Psoas muscle (tissue), 8 donors: ENCODE data around the gene RPL13A. TPM values are rescaled to one million over a fixed set of nuclear protein-coding genes. Genes with fewer than 3 reads are reported as not detected.

ENCODE experiments used
- ATAC-seq, 4 donors: fragments of 200-7000 bp; cut with Tn5 transposase; one replicate each; pipeline ENCODE4 v1.9.1; 2020; ENCODE audit warnings: moderate library complexity in 3 of 4, mild to moderate bottlenecking in 2 of 4
- DNase-seq, 2 donors: peaks; one replicate each; pipeline ENCODE4 v3.0.0-alpha.2; 2020
- H3K27ac ChIP-seq: fragments of 200-600 bp; one replicate; pipeline ENCODE4 v1.8.0; 2022
- H3K27me3 ChIP-seq, 3 donors: fragments of 200-600 bp in 1 of 3; one replicate each; pipeline versions ENCODE4 v1.6.1 to v1.8.0; 2013 to 2022; ENCODE audit warnings: low read length in 2 of 3, mild to moderate bottlenecking in 2 of 3, moderate library complexity in 1 of 3; ENCODE audit not compliant: insufficient read depth in 3 of 3
- H3K36me3 ChIP-seq, 2 donors: fragments of 200-600 bp in 1 of 2; one replicate each; pipeline versions ENCODE4 v1.6.1 to v1.8.0; 2013 to 2022; ENCODE audit warnings: low read depth in 1 of 2, mild to moderate bottlenecking in 1 of 2, moderate library complexity in 1 of 2; ENCODE audit not compliant: insufficient read depth in 1 of 2
- H3K4me1 ChIP-seq: fragments of 200-600 bp; one replicate; pipeline ENCODE4 v1.8.0; 2022
- H3K4me3 ChIP-seq: fragments of 200-600 bp; one replicate; pipeline ENCODE4 v1.8.0; 2022; ENCODE audit warnings: mild to moderate bottlenecking
- H3K9me3 ChIP-seq: fragments of 200-600 bp; one replicate; pipeline ENCODE4 v1.8.0; 2022
- CTCF ChIP-seq: fragments of 200-600 bp; IDR thresholded peaks from one replicate; pipeline ENCODE4 v1.8.0; 2022; ENCODE audit warnings: antibody characterized with exemption
- WGBS, 3 donors: extraction: QIAGEN DNeasy Blood & Tissue Kit; methylation state at CpG; one replicate each; pipeline versions ENCODE4 v1.1.6 to v1.1.7; 2013; 5-methylcytosine and 5-hydroxymethylcytosine counted together
- intact Hi-C, 2 donors: fragments of 100-400 bp; cut with DNase I; formaldehyde crosslinking; loops; one replicate each; pipeline versions ENCODE4 v1.11.0 to v1.14.2; 2022
- polyA plus RNA-seq, 3 donors: library from polyadenylated mRNA; stranded (reverse); fragments of 200-250 nt; gene quantifications; one replicate each; pipeline ENCODE4 v1.2.3, GENCODE V29; 2013
- total RNA-seq, 4 donors: library from RNA; stranded (reverse); fragmentation: NEBNext Ultra II Directional in 2 of 4; extraction: Animal tissue kit (Norgen Biotek cat#: 25700) in 2 of 4; gene quantifications; one replicate each; pipeline versions ENCODE4 v1.2.1 to v1.2.4, GENCODE V29; 2021 to 2023
- donor health status: healthy with polysubstance abuse.
- donor health status: DM: no; HTN: no; CAD: no; lungs with moderate emphysema.
- donor health status: Bipolar disorder and iron deficiency.
- donor health status: healthy.
- donor health status: DM: yes; HTN: yes; CAD: no.
- donor health status: DM: no; HTN: no; CAD: no.
- donor health status: DM: no; HTN: no; CAD: no.
- donor health status: DM: yes; HTN: yes; CAD: no.

The RPL13A gene
- total and polyA plus RNA-seq, 7 donors, result 1,392 to 2,955 (median 1,992) TPM

DNA sequence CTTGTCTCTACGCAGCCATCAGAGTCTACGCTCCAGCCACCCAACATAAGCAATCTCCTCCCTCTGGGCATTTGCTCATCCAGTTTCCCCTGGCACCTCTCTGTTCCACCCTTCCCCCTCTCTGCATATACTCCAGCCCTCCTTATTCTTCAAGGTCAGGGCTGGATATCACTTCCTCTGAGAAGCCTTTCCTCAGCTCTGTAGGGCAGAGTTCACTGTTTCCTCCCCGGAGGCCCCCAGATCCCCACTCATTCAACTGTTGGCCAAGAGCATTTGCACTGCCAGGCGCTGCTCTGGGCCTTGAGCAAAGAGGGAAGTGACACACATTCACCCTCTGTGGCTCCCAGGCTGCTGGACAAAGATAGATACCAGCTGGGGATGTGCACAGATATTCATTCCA is 28.4 kb downstream of the RPL13A start:
- TF ChIP-seq CTCF, result no peak
- intact Hi-C loops, result no loop called here
- Histone ChIP-seq H3K4me1 (peaks cover 15% of the 10 kb centered on the region), H3K36me3 (peaks cover under 1 to 12% of the 10 kb centered on the region in 2 donors), H3K4me3 (peak overlapping the region; percentile 4), H3K27me3 (no peaks in the 10 kb centered on the region), H3K9me3 (no peaks in the 10 kb centered on the region), H3K27ac (no peak overlapping the region)
- 56 to 61% (median 60%) methylated on average over 4 of the region's 4 CpGs for WGBS, 3 donors
- ATAC-seq (peak in 1 of 4 donors; percentile 25), DNase-seq (peak; percentile 62 to 76)

DNA sequence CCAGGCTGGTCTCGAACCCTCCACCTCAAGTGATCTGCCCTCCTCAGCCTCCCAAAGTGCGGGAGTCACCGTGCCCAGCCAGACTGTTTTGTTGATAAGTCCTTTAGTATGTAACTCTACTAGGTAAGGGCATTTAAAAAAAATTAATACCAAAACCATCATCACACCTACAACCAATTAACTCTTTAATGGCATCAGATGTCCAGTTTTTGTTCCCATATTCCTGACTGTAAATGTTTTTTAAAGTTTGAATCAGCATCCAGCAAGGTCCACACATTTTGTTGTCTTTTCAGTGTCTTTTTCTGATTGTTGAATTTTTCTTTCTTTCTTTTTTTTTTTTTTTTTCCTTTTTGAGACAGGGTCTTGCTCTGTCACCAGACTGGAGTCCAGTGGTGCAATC is 30.6 kb downstream of the RPL13A start:
- WGBS, 3 donors, result 95 to 96% (median 96%) methylated on average over 3 of the region's 3 CpGs
- ATAC-seq (no peak), DNase-seq (no peak)
- no peak overlapping the region for H3K27ac ChIP-seq
- TF ChIP-seq CTCF, result no peak
- intact Hi-C loops, result no loop called here
- no peak overlapping the region for H3K4me3 ChIP-seq
- no peaks in the 10 kb centered on the region for H3K27me3 ChIP-seq
- H3K4me1 ChIP-seq, result peaks cover 6% of the 10 kb centered on the region
- H3K9me3 ChIP-seq, result no peaks in the 10 kb centered on the region
- H3K36me3 ChIP-seq, result peaks cover 2 to 12% of the 10 kb centered on the region in 2 donors

GRCh38 chr19:49520705-49521319 is 33.4 kb downstream of the RPL13A start:
- ATAC-seq, result peak in 2 of 4 donors; percentile 33 to 48

DNA sequence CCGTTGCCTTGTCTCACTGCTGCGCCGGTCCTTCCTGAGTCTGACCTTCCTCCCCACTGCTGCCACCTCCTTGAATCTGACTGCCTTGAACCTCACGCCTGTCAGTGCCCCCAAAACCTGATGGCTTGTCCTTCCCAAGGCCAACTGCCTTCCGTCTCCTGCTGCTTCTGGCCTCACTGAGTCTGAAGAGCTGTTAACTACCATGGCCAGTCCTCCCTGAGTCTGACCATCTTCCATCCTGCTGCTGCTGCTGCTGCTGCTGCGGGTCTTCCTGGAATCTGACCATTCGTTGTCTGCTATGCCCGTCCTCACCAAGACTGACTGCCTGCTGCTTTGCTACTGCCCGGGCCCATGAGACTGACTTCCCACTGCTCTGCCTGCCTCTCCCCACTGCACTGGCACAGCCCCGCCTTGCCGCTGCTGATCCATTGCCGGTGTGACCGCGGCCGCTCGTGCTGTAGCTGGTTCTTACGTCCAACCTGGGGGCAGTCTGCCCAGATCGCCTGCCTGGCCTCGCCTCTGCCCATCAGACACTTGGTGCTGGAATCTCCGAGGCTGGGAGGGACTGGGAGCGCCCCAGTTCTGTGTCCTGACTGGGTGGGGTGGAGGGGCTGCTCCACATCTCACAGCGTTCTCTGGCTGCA is 37.5 kb downstream of the RPL13A start:
- DNase-seq, result no peak
- H3K9me3 ChIP-seq, result no peaks in the 10 kb centered on the region
- 80 to 84% (median 82%) methylated on average over 22 of the region's 22 CpGs for WGBS, 3 donors
- intact Hi-C loops, result no loop called here
- H3K27me3 ChIP-seq, result no peaks in the 10 kb centered on the region
- H3K27ac ChIP-seq, result no peak overlapping the region
- ATAC-seq, result no peak
- peaks cover 2 to 3% of the 10 kb centered on the region in 2 donors for H3K36me3 ChIP-seq
- TF ChIP-seq CTCF, result no peak
- no peak overlapping the region for H3K4me3 ChIP-seq
- H3K4me1 ChIP-seq, result no peaks in the 10 kb centered on the region

More at GRCh38 chr19:49520705-49521319, 33.4 kb downstream of the RPL13A start:
- no peaks in the 10 kb centered on the region for H3K27me3 ChIP-seq
- DNase-seq, result peak; percentile 40 to 63
- no peaks in the 10 kb centered on the region for H3K9me3 ChIP-seq
- TF ChIP-seq CTCF, result no peak
- H3K27ac ChIP-seq, result no peak overlapping the region
- no peak overlapping the region for H3K4me3 ChIP-seq
- intact Hi-C loops, result no loop called here
- peaks cover 2 to 3% of the 10 kb centered on the region in 2 donors for H3K36me3 ChIP-seq
- no peaks in the 10 kb centered on the region for H3K4me1 ChIP-seq
- 63 to 84% (median 68%) methylated on average over 13 of the region's 13 CpGs for WGBS, 3 donors
